ENCODE results near the gene TSPOAP1.
A peak's percentile ranks its signal among the peaks of the same experiment; 100 is the strongest.
"Not testable (repeated sequence)": the region's sequence is repeated elsewhere in the genome, so short reads cannot be mapped to it uniquely, and the experiment has no call there.

Gene TSPOAP1

DNA sequence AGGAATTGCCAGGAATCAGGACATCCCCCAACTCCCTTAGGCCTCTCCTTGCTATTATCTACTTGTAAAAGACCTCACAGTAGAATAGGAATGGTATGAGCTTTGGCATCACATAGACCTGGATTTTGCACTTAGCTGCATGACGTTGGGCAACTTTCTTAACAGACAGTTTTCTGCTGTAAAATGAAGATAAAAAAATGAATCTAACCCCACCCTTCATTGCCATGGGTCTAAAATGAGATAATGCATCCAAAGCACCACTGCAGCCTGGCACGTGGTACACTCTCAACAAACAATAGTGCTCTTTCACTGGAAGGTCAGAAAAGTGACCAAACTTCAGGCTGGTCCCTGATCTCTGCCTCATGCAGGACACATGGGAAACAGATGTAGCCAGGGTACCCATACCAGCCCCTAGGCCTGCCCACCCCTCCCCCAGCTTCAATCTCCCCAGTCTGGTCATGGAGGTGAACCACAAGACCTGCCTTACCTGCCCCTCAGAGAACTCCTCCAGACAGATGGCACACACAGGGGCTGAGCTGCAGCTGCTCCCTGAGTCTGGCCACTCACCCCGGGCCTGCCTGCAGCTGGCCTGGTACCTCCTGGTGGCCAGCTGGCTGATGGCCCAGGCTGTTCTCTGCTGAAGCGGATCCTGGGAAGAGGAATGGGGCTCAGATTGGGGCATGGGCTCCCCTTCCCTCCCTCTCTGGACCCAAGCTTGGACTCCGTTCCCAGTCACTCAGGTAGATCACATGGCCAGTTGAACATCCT is 31.9 kb upstream of the TSPOAP1 start:
- DNase-seq (ENCODE audit: low read depth) = no peak

DNA sequence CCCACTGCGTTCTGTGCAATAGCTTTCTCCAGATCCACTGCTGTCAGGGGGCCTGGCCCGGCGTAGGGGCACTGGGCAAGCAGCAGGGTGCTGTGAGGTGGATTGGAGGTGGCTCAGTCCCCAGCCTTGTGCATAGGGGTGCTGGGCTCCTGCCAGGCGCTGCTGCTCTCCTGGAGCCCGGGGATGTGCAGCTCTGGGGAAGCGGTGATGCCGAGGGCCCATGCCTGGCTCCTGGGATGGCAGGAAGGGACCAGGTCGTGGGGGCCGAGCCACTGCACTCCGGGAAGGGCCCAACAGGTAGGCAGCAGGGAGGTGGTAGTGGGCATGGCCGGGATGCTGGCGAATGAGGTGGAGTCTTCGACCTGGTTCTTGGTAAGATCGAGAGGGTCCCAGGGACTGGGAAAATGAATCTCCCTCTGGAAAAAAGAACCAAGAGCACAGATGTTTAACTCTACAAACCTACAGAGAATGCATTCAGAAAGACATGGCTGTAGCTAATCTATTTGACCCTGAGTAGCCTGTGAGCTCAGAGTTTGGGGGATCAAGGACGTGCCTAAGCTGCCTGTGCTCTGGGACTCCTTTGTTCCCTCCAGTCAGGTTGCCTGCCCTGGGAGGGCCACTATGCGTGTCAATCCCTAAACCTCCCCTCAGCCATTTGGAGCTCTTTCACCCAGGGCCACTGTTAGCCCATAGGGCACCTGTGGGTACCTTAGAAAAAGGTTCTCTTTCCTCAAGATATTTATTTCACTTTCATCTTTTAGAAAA is 30.0 kb upstream of the TSPOAP1 start:
- no peak for DNase-seq (ENCODE audit: low read depth)

DNA sequence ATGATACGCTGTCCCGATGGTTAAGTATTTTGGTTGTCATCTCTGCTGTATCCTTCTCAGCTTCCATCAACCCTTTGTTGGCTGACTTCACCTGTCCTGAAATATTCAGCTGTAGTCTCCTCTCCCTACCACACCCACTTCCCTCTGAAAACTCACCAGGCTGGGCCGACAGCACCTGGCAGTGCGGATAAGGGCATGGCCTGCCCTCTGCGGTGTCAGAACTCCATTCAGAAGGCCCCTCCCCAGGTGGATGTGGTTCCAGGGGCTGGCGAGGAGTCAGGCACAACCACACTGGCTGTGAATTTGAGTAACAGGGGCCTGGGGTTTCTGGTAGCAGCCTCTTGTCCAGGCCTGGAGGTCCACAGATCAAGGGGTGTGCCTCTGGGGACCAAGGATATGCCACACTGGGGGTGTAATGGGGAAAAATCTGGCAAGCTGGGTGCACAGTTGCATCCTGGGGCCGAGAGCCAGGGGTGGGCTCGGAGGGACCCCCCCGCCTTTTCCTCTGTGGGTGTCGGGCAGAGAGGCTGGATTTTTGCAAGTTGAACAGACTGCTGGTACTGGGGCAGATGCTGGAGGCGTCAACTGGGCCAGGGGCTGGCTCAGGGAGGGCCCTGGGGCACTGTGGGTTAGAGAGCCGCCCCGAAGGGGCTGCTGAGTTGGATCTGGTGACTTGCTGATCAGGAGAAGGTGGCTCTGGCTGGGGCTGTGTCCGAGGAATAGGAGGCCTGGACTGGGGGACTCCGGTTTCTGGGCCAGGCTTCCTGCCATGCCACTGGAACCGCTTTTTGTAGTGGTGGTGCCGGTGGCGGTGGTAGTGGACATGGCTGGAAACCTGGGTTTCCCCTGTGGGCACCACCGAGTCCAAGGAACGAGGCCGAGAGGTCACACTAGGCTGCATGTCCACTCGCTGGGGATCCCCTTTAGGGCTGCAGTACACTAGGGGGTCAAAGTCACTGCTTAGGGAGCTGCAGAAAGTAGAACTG is 29.0 kb upstream of the TSPOAP1 start:
- no peak for DNase-seq (ENCODE audit: low read depth)

DNA sequence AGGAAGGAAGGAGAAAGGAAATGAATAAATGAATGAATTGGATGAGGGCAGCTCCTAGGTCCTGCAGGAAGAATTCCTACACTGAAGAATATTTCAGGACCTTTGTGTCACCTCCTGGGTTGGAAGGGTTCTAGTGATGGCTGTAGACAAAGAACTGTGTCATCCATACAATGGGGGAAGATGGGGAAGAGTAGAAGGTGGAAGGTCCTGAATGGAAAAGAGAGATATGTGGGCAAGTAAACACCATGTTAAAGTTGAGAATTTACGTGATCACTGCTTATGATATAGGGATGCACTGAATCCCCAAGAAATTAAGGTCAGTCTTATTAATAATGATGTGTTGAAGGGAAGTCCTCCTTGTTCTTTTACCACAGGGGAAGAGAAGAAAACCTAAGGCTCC is 27.6 kb upstream of the TSPOAP1 start:
- no peak for DNase-seq (ENCODE audit: low read depth)

DNA sequence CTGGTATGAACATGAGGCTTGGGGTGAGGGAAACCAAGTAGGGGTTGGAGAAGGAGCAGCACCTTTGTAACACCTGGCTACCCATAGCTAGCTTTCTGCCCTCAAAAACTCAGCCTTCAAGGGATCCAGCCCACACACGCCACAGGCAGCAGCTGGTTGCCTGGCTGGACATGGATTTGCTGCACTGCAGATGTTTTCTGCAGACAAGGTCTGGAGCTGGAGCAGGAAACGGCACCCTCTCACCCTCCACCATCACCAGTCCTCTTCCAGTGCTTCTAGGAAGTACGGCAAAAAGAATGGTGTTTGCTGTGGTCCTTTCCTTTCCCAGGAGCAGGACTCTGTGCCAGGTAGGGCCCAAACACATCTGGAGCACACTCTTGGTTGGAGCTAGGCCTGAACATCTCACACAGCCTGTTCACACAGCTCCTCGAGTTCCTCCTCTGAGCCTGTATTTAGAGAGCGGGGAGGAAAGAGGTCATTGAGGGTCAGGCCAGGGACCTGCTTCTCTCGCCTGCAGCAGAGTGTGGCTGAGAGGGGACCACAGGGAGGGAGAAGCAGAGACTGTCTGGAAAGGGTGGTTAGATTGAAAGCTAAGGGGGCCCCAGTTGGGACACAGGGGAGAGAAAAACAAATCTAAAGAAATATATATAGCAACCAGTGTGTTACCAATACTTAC is 26.1 kb upstream of the TSPOAP1 start:
- DNase-seq (ENCODE audit: low read depth) = no peak

DNA sequence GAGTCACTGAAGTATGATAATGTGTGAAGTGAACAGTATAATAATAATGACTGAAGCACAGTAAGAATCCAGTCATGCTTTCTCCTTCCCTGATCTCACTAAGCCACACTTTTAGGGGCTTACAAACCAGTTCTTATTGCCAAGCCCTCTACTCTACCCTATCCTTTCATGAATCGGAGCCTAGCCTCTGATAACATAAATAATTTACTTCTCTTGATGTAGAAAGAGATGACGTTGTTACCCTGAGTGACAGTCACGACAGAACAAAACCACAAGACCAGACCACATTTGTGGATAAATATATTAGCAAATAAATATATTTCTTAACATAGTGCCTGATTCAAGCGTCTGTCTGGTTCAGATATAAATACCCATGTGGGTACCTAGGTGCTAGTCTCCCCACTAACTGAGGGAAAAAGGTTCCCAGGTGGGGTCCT is 24.8 kb upstream of the TSPOAP1 start:
- no peak for DNase-seq (ENCODE audit: low read depth)

DNA sequence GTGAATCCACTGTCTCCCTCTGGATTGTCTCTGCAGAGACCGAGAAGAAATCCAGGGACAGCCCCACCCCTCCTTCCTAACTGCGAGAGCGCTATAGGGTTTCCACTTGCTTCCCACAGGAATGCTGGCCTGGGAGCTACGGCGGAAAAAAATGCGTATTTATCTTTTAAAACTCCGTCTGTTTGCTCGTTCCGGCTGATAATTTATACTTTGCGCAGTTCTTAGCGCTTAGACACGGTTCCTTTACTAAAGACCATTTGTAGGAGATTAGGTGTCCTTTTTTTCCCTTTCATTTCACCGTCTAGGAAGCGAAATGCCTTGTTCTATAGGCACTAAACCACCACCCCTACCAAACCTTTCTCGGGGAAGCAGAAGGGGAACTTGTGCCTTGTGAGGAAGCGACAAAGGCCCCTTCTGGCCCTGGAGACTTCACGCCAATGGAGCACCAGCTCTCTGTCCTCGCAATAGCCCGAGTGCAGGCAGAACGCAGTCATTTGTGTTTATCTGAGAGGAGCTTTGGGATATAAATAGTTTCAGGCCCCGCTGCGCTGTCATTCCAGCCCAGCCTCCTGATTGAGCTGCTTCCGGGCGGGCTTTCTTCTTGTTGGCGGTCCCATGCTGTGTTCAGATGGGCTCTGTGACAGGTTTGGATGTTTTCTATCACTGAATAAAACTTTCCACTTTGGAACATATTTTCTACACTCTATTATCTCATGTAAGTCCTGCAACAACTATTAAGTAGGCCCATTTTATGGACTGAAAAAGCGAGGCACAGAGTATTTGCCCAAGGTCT is 24.2 kb upstream of the TSPOAP1 start:
- no peak for DNase-seq (ENCODE audit: low read depth)

DNA sequence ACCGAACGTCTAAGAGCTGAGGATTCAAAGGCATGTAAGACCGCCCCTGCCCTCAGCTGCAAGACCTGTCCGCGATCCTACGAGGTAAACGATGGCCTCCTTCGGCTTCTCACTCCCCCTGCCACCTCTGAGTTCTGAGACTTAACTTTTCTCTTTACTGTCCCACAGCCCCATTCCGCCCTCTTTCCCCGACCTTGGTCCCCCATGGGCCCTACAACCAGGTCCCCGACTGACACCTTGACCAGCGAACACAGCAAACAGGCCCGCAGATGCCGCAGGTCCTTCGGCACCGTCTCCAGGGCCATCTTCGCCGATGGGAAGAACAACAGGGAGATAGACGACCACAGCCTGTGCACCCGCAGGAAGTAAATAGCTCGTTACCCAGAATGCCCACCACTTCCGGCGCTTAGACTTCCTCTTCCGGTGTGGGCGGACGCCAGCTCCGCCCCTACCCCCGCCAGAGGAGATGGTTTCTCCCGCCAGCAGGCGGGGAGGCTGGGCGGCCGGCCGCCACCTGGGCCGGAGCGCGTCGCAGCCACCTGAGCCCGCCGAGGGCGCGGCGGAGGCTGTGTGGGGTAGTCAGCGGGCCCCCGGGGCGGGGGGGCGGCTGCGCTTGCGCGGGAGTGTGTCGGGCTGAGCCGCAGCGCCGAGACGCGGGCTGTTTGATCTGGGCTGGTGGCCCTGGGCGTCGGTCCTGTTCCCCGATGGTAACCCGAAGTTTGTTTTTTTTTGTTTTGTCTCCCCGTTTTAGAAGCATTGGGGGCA is 23.4 kb upstream of the TSPOAP1 start, which contains the start of gene SUPT4H1:
Gene SUPT4H1 (minus strand): TSS at position 371 of the 765 bp plus-strand sequence. CDS start 66 bp downstream, at position 305.
- DNase-seq (ENCODE audit: low read depth) = peak; percentile 72

DNA sequence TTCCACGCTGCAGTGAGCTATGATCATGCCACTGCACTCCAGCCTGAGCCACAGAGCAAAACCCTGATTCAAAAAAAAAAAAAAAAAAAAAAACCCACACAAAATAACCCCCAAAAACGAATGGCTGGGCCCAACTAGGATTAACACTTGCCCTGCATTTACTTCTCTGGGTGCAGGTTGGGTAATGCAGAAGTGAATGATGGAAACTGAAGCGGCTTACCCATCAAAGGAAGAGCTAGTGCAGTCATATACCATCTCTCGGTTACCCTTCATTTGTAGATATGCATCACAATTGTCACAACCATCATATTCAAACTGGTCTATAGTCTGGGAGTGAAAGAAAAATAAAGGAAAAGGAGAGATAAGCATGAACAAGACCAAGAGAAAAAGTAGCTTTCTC is 22.6 kb upstream of the TSPOAP1 start:
- DNase-seq (ENCODE audit: low read depth) = no peak

DNA sequence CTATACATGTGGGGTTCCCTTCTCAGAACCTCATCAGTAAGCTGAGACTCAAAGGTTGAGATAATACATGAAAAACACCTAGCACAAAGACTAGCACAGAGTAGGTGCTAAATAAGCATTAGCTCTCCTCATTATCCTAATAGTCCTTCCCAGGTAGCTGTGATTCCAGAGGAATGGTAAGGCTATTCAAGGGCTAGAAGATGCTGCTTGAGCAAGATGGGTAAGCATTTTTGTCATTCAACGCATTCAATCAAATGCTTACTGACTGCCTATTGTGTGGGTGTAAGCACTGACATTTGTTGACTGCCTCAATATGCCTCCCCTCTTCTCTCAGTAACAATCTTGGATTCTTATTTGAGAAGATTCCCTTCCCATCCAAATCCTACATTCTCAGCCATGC is 19.4 kb upstream of the TSPOAP1 start:
- DNase-seq (ENCODE audit: low read depth) = no peak

DNA sequence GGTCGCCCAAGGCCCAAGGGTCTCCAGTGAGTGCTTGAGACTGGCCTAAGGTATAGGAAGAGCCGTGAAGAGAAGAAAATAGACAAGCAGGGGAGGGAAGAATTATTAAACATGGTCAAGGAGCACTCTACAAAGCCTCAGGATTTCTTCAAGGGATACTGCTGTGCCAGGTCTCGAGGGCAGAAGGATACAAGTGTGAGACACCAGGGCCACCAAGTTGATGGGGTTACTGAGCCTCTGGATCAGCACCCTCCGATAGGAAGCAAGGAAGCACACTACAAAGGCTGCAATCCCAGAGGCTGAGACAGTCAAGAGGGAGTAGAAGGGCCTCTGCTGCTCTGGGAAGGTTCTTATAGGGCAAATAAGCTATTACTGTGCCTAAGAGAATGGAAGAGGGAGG is 16.9 kb upstream of the TSPOAP1 start:
- DNase-seq (ENCODE audit: low read depth) = no peak

DNA sequence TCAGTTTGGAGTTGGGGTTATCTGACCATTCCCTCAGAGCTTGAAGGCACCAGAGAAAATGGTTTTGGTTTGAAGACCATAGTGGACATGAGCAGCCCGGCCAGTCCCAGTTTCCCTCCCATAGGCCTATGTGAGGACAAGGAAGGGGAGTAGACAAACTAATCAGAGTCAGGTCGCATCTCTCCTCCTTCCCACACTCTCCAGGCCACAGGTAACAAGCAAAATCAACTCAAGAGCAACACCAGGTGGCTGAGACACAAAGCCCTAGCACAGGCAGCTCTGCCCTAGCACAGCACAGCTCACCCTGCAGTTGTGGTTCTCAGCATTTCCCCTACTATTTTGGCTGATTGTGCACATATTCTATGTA is 16.2 kb upstream of the TSPOAP1 start:
- DNase-seq (ENCODE audit: low read depth) = no peak

DNA sequence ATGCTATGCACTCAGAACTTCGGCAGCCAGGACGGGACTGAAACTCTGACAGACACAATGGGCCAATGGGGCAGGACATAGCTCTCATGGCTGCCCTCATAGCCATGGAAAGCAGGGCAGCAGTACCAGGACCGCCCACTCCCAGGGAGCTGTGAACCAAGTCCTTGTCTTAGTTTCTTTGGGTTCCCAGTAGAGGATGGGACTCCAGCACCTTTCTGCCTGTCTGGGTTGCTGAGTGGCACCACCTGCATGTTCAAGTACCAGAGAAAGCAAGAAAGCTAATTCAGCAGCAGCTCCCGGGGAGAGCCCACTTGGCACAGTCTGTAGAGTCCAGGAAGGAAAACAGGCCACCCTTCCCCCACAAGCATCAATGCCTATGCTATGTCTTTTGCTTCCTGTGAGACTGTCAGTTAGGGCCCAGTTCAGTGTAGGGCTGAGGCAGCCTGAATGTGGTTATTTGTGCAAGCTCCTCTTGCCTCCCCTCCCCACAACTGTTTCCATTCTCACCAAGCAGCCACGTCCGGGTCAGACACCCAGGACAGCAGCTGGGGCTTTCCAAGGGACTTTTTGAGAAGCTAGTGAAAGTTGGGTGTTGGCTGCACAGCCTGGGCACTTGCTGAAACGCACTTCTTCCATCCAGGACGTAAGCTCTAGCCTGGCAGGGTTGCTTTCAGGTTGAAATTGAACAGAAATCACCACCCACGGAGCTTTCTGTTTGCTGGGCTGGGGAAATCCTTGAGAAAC is 15.6 kb upstream of the TSPOAP1 start:
- DNase-seq (ENCODE audit: low read depth) = peak; percentile 76

DNA sequence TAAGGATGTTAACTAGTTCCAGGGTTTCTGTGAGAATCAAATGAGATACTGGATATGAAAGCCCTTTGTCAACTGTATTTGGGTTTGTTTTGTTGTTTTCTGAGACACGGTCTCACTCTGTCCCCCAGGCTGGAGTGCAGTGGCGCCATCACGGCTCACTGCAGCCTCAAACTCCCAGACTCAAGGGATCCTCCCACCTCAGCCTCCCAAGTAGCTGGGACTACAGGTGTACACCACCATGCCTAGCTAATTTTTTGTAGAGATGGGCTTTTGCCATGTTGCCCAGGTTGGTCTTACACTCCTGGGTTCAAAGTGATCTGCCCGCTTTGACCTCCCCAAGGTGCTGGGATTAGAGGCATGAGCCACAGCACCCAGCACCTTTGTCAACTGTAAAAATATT is 14.5 kb upstream of the TSPOAP1 start:
- no peak for DNase-seq (ENCODE audit: low read depth)

DNA sequence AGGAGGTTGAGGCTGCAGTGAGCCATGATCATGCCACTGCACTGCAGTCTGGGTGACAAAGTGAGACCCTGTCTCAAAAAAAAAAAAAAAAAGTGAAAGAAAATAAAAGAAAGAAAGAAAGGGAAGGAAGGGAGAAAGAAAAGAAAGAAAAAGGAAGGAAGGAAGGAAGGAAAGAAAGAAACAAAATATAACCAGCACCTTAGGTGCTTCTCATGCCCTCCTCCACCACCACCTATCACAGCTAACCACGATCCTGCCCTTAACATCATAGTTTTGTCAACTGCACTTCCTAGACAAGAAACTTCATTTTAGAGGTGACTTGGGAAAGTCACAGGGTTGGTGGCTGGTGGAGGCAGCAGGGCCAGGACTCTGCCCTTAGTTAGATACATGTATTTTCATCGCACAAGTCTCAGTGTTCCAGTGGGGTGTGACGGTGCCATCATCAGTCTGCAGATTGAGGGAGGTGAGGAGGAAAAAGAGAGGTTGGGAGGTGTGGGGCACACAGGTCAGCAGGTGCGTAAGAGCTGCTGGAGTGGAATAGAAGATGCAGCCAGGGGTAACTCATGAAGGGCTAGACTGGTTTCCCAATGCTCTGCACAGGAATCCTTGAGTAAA is 13.4 kb upstream of the TSPOAP1 start:
- DNase-seq (ENCODE audit: low read depth) = no peak

DNA sequence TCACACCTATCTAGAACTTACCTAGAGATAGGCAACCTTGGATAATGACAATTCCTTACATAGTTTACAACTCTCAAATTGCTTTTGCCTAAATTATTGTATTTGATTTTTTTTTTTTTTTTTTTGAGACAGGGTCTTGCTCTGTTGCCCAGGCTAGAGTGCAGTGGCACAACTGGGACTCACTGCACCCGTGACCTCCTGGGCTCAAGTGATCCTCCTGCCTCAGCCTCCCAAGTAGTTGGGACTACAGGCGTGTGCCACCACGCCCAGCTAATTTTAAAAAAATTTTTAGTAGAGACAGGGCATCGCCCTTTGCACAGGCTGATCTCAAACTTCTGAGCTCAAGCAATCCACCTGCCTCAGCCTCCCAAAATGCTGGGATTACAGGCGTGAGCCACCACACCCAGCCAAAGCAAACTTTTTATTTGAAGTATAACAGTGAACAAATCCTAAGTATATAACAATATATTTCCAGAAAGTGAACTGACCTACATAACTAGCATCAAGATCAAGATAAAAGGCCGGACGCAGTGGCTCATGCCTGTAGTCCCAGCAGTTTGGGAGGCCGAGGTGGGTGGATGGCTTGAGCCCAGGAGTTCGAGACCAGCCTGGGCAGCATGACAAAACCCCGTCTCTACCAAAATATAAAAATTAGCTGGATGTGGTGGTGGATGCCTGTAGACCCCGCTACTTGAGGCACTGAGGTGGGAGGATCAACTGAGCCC is 12.7 kb upstream of the TSPOAP1 start:
- DNase-seq (ENCODE audit: low read depth) = not testable (repeated sequence)

DNA sequence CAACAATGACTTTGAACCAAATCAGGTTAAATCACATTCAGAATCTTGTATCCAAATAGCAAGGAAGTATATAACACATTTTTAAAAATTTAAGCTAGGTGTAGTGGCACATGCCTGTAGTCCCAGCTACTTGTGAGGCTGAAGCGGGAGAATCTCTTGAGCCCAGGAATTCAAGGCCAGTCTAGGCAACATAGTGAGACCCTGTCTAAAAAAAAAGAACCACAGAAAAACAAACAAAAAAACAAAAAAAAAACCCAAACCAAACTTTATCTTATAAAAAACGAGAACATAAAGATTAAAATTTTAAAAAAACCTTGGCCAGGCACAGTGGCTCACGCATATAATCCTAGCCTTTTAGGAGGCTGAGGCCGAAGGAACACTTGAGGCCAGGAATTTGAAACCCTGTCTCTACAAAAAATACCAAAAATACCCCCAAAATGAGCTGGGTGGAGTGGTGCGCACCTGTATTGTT is 11.8 kb upstream of the TSPOAP1 start:
- DNase-seq (ENCODE audit: low read depth) = no peak

DNA sequence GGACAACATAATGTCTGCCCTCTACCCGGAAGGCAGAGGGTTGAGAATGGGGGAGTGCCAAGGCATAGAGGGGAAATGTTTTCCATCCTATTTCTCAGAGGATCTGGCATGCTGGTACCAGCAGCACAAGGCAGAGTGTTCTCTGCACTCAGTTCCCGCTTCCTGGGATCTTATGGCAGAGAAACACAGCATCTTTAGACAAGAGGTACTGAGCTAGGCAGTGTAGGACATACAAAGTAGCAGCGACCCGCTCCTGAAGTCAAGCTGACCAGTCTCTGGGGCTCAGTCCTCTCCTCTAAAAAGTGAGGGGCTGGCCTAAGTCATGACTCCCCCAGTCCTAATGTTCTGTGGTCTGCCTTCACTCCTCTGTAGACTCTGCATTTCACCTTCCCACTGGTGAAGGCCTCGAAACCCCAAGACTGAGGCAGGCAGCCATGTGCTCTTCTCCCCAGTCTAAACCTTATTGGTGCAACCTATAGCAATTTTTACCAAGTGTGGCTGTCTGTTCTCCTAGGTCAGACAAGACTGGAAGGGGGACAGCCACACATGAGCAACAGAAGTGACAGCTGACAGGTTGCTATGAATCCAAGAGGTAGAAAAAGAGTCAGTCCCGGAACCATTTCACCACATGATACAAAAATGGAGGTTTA is 11.3 kb upstream of the TSPOAP1 start:
- no peak for DNase-seq (ENCODE audit: low read depth)
